Gastrocnemius medialis (tissue), 4 donors: ENCODE measurements around the gene CACNA1A.

Source experiments
- POLR2A ChIP-seq, 2 donors: fragments of 450-650 bp; IDR thresholded peaks; one replicate each; pipeline ENCODE4 v1.6.1; 2017; ENCODE audit warnings: antibody characterized with exemption in 2 of 2, mild to moderate bottlenecking in 2 of 2, moderate library complexity in 2 of 2
- TF ChIP-seq, protein P1 (sequence below), 5 experiments: fragments of 450-650 bp in 3 of 5; fragments of 200-600 bp in 2 of 5; sonication (generic) in 2 of 5; IDR thresholded peaks in 4 of 5; conservative IDR thresholded peaks in 1 of 5; 1 replicate in 4 of 5; 2 replicates in 1 of 5; pipeline ENCODE4 v1.5.1; 2016 to 2019; ENCODE audit warnings: antibody characterized with exemption in 5 of 5, mild to moderate bottlenecking in 3 of 5, moderate library complexity in 3 of 5

DNA sequence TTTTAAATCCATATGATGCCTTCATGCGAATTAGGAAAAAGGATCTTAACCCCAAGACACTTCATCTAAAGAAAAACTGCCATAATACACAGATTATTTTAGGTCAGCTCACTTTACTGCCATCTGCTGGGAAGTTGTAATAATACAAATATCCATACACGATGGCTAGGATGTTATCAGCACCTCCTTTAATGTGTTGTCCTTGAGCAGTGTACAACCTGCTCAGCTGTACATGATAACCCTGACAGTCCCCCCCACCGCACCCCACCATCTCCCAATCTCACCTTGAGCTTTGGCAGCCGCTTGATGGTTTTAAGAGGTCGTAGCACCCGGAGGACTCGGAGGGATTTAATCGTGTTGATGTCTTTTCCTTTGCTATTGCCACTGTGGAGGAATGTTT, 243.8 kb downstream of the CACNA1A start:
- TF ChIP-seq, protein P1, sequence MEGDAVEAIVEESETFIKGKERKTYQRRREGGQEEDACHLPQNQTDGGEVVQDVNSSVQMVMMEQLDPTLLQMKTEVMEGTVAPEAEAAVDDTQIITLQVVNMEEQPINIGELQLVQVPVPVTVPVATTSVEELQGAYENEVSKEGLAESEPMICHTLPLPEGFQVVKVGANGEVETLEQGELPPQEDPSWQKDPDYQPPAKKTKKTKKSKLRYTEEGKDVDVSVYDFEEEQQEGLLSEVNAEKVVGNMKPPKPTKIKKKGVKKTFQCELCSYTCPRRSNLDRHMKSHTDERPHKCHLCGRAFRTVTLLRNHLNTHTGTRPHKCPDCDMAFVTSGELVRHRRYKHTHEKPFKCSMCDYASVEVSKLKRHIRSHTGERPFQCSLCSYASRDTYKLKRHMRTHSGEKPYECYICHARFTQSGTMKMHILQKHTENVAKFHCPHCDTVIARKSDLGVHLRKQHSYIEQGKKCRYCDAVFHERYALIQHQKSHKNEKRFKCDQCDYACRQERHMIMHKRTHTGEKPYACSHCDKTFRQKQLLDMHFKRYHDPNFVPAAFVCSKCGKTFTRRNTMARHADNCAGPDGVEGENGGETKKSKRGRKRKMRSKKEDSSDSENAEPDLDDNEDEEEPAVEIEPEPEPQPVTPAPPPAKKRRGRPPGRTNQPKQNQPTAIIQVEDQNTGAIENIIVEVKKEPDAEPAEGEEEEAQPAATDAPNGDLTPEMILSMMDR (IDR thresholded peaks at IDR 0.05 in 4 of 5, conservative IDR thresholded peaks at IDR 0.05 in 1 of 5), result peak; percentile 36 to 64 (median 54)
- TF ChIP-seq POLR2A (IDR thresholded peaks at IDR 0.05), result no peak
